Stimulated activated CD8-positive, alpha-beta memory T cell treated with anti-CD3 and anti-CD28 coated beads, Interleukin-4, amount 100 ng/mL, for 1 hour (primary cell): ENCODE data around the gene THOC7.

Experiments
- DNase-seq, 2 donors: peaks; one replicate each; pipeline ENCODE4 v3.0.0-alpha.2; 2020; ENCODE audit warnings: low read depth in 2 of 2, low spot score in 1 of 2

The THOC7 gene

GRCh38 chr3:63878394-63879060 lies 14.9 kb upstream of the THOC7 start:
- DNase-seq = no peak

- no peak for DNase-seq
These were observed 14.3 kb upstream of the THOC7 start for GRCh38 chr3:63877737-63878393.

GRCh38 chr3:63876260-63876659 lies 12.7 kb upstream of the THOC7 start:
- no peak for DNase-seq

- DNase-seq = no peak
These were observed 11.9 kb upstream of the THOC7 start for GRCh38 chr3:63875510-63875909.

GRCh38 chr3:63874769-63875168 lies 11.2 kb upstream of the THOC7 start:
- DNase-seq = no peak

- no peak for DNase-seq
These were observed 8.7 kb upstream of the THOC7 start for GRCh38 chr3:63872135-63872924.

- no peak for DNase-seq
These were observed 7.0 kb upstream of the THOC7 start for GRCh38 chr3:63870615-63871005.

- DNase-seq = no peak
These were observed 6.5 kb upstream of the THOC7 start for GRCh38 chr3:63869940-63870614.

GRCh38 chr3:63867225-63867624 lies 3.6 kb upstream of the THOC7 start:
- DNase-seq = no peak

- DNase-seq = no peak
These were observed 1.3 kb upstream of the THOC7 start for GRCh38 chr3:63864965-63865327.

GRCh38 chr3:63864008-63864964 lies 681 bp upstream of the THOC7 start:
- peak; percentile 13 to 17 for DNase-seq

- no peak for DNase-seq
These were observed 828 bp downstream of the THOC7 start for GRCh38 chr3:63862804-63863149.

GRCh38 chr3:63861306-63861705 lies 2.3 kb downstream of the THOC7 start:
- no peak for DNase-seq

- DNase-seq = no peak
These were observed 2.8 kb downstream of the THOC7 start for GRCh38 chr3:63860776-63861175.

GRCh38 chr3:63857311-63857710 lies 6.3 kb downstream of the THOC7 start:
- DNase-seq = no peak

- DNase-seq = no peak
These were observed 8.2 kb downstream of the THOC7 start for GRCh38 chr3:63855333-63855940.

- no peak for DNase-seq
These were observed 10.5 kb downstream of the THOC7 start for GRCh38 chr3:63853106-63853505.

- no peak for DNase-seq
These were observed 12.3 kb downstream of the THOC7 start for GRCh38 chr3:63851287-63851686.

- no peak for DNase-seq
These were observed 14.4 kb downstream of the THOC7 start for GRCh38 chr3:63849175-63849574.

- DNase-seq = no peak
These were observed 15.7 kb downstream of the THOC7 start for GRCh38 chr3:63847718-63848450.
